Measurements from ENCODE around the gene EGFR.

- TF ChIP-seq RXRA (IDR thresholded peaks at IDR 0.05; ENCODE audit: borderline replicate concordance, low read depth) (no peak), GABPA (IDR thresholded peaks at IDR 0.05; ENCODE audit: low read depth) (no peak), FOXM1 (IDR thresholded peaks at IDR 0.05; ENCODE audit: low read depth) (no peak), CTCF (IDR thresholded peaks at IDR 0.05) (no peak), RFX5 (IDR thresholded peaks at IDR 0.05; ENCODE audit: low read length) (no peak), TEAD4 (IDR thresholded peaks at IDR 0.05; ENCODE audit: borderline replicate concordance, insufficient read depth) (no peak), EP300 (IDR thresholded peaks at IDR 0.05; ENCODE audit: borderline replicate concordance in 1 of 2, low read depth in 1 of 2, low read length in 1 of 2) (no peak), MAX (IDR thresholded peaks at IDR 0.05; ENCODE audit: low read depth) (no peak), REST (IDR thresholded peaks at IDR 0.05; ENCODE audit: low read depth, low read length) (no peak), ELF1 (IDR thresholded peaks at IDR 0.05) (no peak), EZH2phosphoT487 (IDR thresholded peaks at IDR 0.05; ENCODE audit: borderline replicate concordance, low read depth) (no peak)
These were observed 3.5 kb downstream of the EGFR start for GRCh38 chr7:55022002-55022985.

Data from SK-N-SH (cell line).